Stomach (tissue), 9 donors: ENCODE results near the gene SLC23A1. TPM values are rescaled to one million over a fixed set of nuclear protein-coding genes. Genes with fewer than 3 reads are reported as not detected.

Experiments
- DNase-seq, 2 donors: peaks; one replicate each; pipeline versions ENCODE4 v3.0.0 to v3.0.0-alpha.2; 2013 to 2019
- H3K27ac ChIP-seq, 5 donors: fragments of 200-600 bp in 4 of 5; sonication (generic) in 4 of 5; one replicate each; pipeline ENCODE4 v1.5.1; 2013 to 2019; ENCODE audit warnings: mild to moderate bottlenecking in 1 of 5, moderate library complexity in 1 of 5
- H3K27me3 ChIP-seq, 3 donors: fragments of 200-600 bp; sonication (generic); one replicate each; pipeline ENCODE4 v1.5.1; 2017 to 2019; ENCODE audit warnings: mixed run types in 1 of 3
- H3K36me3 ChIP-seq, 4 donors: fragments of 200-600 bp; sonication (generic); 1 replicate in 3 of 4; 2 replicates in 1 of 4; pipeline ENCODE4 v1.5.1; 2016 to 2019
- H3K4me1 ChIP-seq, 4 donors: fragments of 200-600 bp; sonication (generic); one replicate each; pipeline ENCODE4 v1.5.1; 2016 to 2019
- H3K4me3 ChIP-seq, 4 donors: fragments of 200-600 bp; sonication (generic) in 3 of 4; one replicate each; pipeline ENCODE4 v1.5.1; 2016 to 2019; ENCODE audit warnings: mild to moderate bottlenecking in 1 of 4
- H3K9me3 ChIP-seq, 4 donors: fragments of 200-600 bp; sonication (generic); one replicate each; pipeline ENCODE4 v1.5.1; 2016 to 2019
- EP300 ChIP-seq: sonication (generic); formaldehyde crosslinking; IDR thresholded peaks from one replicate; pipeline ENCODE4 v1.6.1; 2017; ENCODE audit warnings: antibody characterized with exemption
- POLR2A ChIP-seq, 4 donors: fragments of 450-650 bp; IDR thresholded peaks; one replicate each; pipeline ENCODE4 v1.6.1; 2016; ENCODE audit warnings: antibody characterized with exemption in 4 of 4, control low read depth in 2 of 4, mild to moderate bottlenecking in 1 of 4, moderate library complexity in 1 of 4
- POLR2AphosphoS5 ChIP-seq, 3 donors: sonication (generic); formaldehyde crosslinking; IDR thresholded peaks; one replicate each; pipeline ENCODE4 v1.6.1; 2016; ENCODE audit warnings: antibody characterized with exemption in 3 of 3
- WGBS, 5 donors: extraction: QIAGEN DNeasy Blood & Tissue Kit in 3 of 5; methylation state at CpG; one replicate each; pipeline versions ENCODE4 v1.1.5 to v1.1.7; 2013 to 2018; 5-methylcytosine and 5-hydroxymethylcytosine counted together
- intact Hi-C: fragments of 100-400 bp; cut with DNase I; formaldehyde crosslinking; loops from one replicate; pipeline ENCODE4 v1.15.1; 2023; ENCODE audit warnings: low total_unique reads
- polyA plus RNA-seq, 3 donors: library from polyadenylated mRNA; stranded (reverse); fragments of 200-250 nt; gene quantifications; one replicate each; pipeline ENCODE4 v1.2.3, GENCODE V29; 2013
- total RNA-seq, 5 donors: library from RNA; depleted of rRNA; stranded (reverse); fragments of >200 nt; gene quantifications; one replicate each; pipeline versions ENCODE4 v1.1.0 to v1.2.3, GENCODE V29; 2014 to 2016
- TF ChIP-seq, protein P1 (sequence below), 7 experiments: fragments of 450-650 bp in 4 of 7; fragments of 200-600 bp in 3 of 7; sonication (generic) in 3 of 7; IDR thresholded peaks; one replicate each; pipeline ENCODE4 v1.5.1; 2016 to 2019; ENCODE audit warnings: antibody characterized with exemption in 7 of 7, control low read depth in 2 of 7, mild to moderate bottlenecking in 1 of 7
- donor health status: healthy with polysubstance abuse.
- donor health status: Bipolar disorder and iron deficiency.
- donor health status: healthy.

The SLC23A1 gene
- total and polyA plus RNA-seq, 8 donors = 0.37 TPM; not detected in 7

GRCh38 chr5:139401546-139401945 lies 18.4 kb upstream of the SLC23A1 start:
- H3K9me3 ChIP-seq = no peaks in the 10 kb centered on the region
- H3K27ac ChIP-seq = no peak overlapping the region
- intact Hi-C loops = no loop called here
- H3K4me1 ChIP-seq = peaks cover 10 to 16% (median 15%) of the 10 kb centered on the region in 4 donors
- H3K36me3 ChIP-seq = peaks cover 0 to 3% (median 0%) of the 10 kb centered on the region in 4 donors
- no peaks in the 10 kb centered on the region for H3K27me3 ChIP-seq
- no peak overlapping the region for H3K4me3 ChIP-seq
- 86 to 92% (median 90%) methylated on average over 7 to 10 of the region's 10 CpGs for WGBS, 5 donors
- TF ChIP-seq POLR2A (IDR thresholded peaks at IDR 0.05) = no peak
- no peak for DNase-seq

GRCh38 chr5:139399501-139400121 lies 16.5 kb upstream of the SLC23A1 start:
- Histone ChIP-seq H3K4me1 (peaks cover 14 to 25% (median 19%) of the 10 kb centered on the region in 4 donors), H3K9me3 (no peaks in the 10 kb centered on the region), H3K27ac (no peak overlapping the region), H3K4me3 (no peak overlapping the region), H3K27me3 (peaks cover 0 to 11% (median 0%) of the 10 kb centered on the region in 3 donors), H3K36me3 (peaks cover 0 to 3% (median 0%) of the 10 kb centered on the region in 4 donors)
- TF ChIP-seq POLR2AphosphoS5 (IDR thresholded peaks at IDR 0.05) (no peak), POLR2A (IDR thresholded peaks at IDR 0.05) (no peak), EP300 (no peak)
- TF ChIP-seq, protein P1, sequence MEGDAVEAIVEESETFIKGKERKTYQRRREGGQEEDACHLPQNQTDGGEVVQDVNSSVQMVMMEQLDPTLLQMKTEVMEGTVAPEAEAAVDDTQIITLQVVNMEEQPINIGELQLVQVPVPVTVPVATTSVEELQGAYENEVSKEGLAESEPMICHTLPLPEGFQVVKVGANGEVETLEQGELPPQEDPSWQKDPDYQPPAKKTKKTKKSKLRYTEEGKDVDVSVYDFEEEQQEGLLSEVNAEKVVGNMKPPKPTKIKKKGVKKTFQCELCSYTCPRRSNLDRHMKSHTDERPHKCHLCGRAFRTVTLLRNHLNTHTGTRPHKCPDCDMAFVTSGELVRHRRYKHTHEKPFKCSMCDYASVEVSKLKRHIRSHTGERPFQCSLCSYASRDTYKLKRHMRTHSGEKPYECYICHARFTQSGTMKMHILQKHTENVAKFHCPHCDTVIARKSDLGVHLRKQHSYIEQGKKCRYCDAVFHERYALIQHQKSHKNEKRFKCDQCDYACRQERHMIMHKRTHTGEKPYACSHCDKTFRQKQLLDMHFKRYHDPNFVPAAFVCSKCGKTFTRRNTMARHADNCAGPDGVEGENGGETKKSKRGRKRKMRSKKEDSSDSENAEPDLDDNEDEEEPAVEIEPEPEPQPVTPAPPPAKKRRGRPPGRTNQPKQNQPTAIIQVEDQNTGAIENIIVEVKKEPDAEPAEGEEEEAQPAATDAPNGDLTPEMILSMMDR (IDR thresholded peaks at IDR 0.05) = no peak
- no peak for DNase-seq
- WGBS, 5 donors = 78 to 87% (median 83%) methylated on average over 6 of the region's 6 CpGs
- intact Hi-C loops = no loop called here

- peaks cover 2 to 30% (median 25%) of the 10 kb centered on the region in 4 donors for H3K4me1 ChIP-seq
- peaks cover 0 to 28% (median 0%) of the 10 kb centered on the region in 3 donors for H3K27me3 ChIP-seq
- H3K36me3 ChIP-seq = peaks cover 0 to 3% (median 0%) of the 10 kb centered on the region in 4 donors
- TF ChIP-seq, protein P1 (IDR thresholded peaks at IDR 0.05) = no peak
- no peak for TF ChIP-seq POLR2AphosphoS5 (IDR thresholded peaks at IDR 0.05)
- TF ChIP-seq EP300 = no peak
- TF ChIP-seq POLR2A (IDR thresholded peaks at IDR 0.05) = no peak
- H3K9me3 ChIP-seq = no peaks in the 10 kb centered on the region
- intact Hi-C loops = no loop called here
- H3K27ac ChIP-seq = no peak overlapping the region
- 35 to 41% (median 38%) methylated on average over 6 of the region's 6 CpGs for WGBS, 5 donors
- H3K4me3 ChIP-seq = no peak overlapping the region
- DNase-seq = no peak
Measured at GRCh38 chr5:139397921-139398320, 14.8 kb upstream of the SLC23A1 start.

DNA sequence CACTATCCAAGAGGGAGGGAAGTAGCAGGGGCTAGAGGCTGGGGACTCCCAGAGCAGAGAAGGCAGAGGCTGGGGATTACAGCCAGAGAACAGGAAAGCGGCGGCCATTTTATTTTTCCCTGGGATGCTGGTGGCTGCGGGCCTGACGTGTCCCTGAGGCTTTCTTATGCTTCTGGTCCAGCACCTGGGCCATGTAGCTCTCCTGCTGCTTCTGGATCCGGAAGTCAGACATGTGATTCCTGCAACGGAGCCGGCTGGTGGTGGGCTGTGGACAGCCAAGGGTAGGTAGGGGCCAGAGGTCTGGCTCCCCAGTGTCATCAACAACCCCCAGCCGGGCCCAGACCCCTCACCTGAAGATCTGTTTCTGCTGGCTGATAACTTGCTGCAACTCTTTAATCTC lies 13.6 kb upstream of the SLC23A1 start:
- DNase-seq = no peak
- H3K27me3 ChIP-seq = peaks cover 0 to 40% (median 0%) of the 10 kb centered on the region in 3 donors
- H3K4me1 ChIP-seq = peaks cover 8 to 40% (median 36%) of the 10 kb centered on the region in 4 donors
- intact Hi-C loops = no loop called here
- no peak overlapping the region for H3K27ac ChIP-seq
- no peaks in the 10 kb centered on the region for H3K9me3 ChIP-seq
- H3K36me3 ChIP-seq = peaks cover 0 to 3% (median 0%) of the 10 kb centered on the region in 4 donors
- TF ChIP-seq POLR2A (IDR thresholded peaks at IDR 0.05) (no peak), EP300 (no peak), POLR2AphosphoS5 (IDR thresholded peaks at IDR 0.05) (no peak)
- TF ChIP-seq, protein P1 (IDR thresholded peaks at IDR 0.05) = no peak
- 88 to 97% (median 92%) methylated on average over 7 to 8 of the region's 8 CpGs for WGBS, 5 donors
- H3K4me3 ChIP-seq = no peak overlapping the region
